Measurements from ENCODE around the gene PSMC1.

The PSMC1 gene

GRCh38 chr14:90276646-90277367 lies 20.5 kb downstream of the PSMC1 start:
- DNase-seq = peak; percentile 57

GRCh38 chr14:90277581-90278198 lies 21.3 kb downstream of the PSMC1 start:
- no peak for DNase-seq

DNA sequence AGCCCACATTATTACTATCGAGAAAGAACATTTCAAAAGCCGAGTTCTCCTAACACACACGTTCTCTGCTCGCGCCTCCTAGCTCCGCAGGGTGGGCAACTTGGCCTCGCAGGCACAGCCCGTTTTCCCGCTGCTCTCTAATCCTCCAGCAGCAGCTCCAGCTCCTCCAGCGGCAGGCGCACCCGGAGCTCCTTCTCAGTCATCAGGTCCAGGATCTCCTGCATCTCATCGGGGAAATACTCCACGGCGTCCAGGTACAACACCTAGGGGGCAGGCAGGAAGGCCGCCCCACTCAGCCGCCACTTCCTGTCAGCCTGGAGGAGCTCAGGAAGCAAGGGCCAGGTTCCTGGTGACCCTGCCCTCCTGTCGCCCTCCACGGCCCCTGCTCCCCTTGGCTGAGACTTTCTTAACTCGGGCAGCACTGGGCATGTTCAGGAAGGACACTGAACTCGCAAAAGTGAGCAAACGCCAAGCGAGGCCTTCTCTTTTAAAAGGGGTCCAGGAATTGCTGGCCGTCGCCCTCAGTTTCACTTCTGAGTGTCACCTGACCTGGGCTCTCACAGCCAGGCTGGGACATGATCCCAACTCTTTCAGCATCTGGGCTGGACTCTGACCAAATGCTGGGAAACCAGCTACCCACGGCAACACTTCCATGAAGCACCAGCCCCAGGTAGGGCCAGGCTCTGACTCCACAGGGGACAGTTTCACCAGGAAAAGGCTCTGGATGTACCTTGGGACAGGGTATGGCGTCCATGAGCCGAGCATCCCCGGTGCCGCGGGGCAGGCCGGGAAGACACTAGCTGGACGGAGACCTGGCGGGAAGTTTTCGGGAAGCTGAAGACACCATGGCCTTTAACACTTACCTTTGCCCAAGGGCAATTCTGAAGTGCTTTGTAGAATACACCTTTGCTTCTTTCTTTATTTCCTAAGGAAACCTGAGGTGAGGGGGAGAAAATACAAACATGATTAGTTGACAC lies 22.1 kb downstream of the PSMC1 start:
- DNase-seq = no peak

GRCh38 chr14:90280096-90280495 lies 23.7 kb downstream of the PSMC1 start:
- no peak for DNase-seq

- DNase-seq = no peak
Observed at GRCh38 chr14:90281261-90281660, 24.9 kb downstream of the PSMC1 start.

DNA sequence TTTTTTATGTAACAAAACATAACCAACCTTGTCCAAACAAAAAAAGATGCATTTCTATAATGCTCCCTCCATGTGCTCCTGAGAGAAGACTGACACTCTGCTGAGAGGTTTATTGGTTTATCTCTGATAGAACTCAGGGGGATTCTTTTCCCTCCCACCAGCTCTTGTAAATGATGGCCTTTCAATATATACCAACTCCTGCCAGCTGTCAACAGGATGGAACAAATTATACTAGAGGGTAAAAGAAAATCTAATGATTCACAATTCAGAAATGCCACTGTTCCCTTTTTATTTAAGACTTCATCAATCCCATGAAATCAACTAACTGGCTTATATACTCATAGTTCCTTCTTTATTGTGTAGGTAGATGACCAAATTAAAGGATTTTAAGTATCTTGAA lies 25.4 kb downstream of the PSMC1 start:
- DNase-seq = no peak

- DNase-seq = no peak
Observed at GRCh38 chr14:90287791-90288190, 31.4 kb downstream of the PSMC1 start.

DNA sequence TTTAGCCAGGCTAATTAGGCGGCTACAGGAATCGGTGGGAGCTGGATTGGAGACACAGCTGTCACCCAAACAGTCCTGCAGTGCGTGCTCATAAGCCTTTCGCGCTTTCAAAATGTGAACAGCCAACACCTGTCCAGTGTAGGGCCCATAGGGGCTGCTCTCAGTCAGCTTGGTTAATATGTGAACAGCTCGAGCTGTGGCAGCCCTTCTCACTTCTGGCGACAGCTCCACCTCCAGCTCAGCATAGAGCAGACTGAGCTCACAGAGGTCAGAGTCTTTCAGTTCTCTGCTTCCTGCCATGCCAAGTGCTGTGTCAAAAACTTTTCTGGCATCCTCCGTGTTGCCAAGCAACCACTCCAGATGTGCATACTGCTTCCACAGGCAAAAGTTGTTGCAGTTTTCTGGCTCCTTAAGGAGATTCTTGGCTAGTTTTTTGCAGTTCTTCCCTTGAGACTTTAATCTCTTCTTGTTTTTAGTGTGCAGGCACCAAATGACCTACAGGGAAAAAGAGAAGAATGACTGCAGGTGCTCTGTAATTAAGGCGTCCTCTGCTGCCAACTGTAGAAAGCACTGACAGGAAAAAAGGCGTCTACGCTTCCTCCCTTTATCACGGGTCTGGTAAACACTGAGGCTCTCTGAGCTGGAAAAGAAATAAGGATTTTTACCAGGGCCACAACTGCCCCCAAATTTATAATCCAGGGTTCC lies 32.5 kb downstream of the PSMC1 start:
- no peak for DNase-seq

DNA sequence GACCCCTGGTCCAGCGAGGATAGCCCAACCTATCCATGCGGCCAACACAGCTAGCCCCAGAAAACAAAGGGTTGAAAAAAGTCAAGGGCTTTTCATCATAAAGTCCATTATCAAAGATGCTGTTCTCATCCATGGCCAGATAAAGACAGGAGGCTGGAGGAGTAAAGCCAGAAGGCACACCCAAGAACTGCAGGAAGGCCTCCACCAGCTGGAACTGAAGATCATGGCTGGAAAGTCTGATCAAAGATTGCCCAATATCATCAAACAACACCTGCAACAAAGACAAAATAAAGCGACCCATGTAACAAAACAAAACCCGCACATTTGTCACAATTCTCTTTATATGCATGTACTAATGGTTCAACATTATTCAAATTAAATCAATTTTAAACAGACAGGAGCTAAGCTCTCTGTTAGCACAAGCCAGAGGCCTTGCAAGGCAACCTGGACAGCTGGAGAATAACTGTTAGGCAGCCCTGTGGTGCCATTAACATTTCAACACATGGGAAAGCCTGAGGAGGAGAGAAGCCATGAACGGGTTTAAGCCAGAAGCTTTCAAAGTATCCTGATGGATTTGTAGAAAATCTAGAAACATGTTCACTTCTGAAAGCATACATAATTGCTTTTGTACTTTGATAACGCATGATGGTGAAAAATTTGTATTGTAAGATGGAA lies 34.1 kb downstream of the PSMC1 start:
- DNase-seq = no peak

DNA sequence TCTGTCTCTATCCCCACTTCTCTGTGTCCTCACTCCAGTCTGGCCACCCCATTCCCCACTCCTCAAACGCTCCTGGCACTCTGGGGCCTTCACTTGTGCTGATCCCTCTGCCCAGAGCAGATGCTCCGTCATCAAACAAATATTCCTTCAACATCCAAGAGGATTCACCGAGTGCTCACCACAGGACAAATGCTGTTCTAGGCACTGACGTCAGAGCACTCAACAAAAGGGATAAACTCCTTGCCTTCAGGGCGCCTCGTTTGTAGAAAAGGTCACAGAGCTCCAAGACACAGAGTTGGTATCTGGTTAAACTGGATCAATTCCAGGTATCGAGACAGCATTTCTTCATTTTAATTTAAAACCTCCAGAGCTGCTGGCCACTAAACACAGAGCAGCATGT lies 35.3 kb downstream of the PSMC1 start:
- DNase-seq = no peak

DNA sequence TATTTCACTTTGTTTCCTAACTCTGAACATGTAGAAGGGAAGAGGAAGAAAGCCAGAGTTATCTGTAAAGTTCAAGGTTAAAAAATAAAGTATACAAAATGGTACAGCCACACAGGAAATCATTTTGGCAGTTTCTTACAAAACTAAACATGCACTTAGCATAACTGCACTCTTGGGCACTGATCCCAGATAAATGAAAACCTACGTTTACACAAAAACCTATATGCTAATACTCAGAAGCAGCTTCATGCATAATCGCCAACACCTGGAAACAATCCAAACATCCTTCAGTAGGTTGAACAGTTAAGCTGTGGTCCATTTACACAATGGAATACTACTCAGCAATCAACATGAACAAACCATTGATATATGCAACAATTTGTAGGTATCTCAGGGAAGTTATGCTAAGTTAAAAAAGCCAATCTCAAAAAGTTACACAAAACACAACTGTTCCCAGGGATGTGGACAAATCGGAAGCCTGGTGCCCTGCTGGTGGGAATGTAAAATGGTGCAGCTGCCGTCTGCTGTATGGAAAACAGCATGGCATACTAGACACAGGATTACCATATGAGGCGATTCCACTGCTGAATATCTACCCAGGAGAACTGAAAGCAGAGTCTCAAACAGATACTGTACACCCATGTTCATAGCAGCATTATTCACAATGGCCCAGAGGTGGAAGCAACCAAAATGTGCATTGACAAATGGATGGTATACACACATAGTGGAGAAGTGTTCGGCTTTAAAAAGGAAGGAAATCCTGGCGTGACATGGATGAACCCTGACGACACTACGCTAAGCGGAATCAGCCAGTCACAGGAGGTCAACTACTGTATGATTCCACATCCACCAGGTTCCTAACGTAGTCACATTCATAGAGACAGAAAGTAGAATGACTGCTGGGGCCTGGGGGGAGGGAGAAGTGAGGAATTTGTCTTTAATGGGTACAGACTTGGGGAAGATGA lies 37.7 kb downstream of the PSMC1 start:
- DNase-seq = no peak

DNA sequence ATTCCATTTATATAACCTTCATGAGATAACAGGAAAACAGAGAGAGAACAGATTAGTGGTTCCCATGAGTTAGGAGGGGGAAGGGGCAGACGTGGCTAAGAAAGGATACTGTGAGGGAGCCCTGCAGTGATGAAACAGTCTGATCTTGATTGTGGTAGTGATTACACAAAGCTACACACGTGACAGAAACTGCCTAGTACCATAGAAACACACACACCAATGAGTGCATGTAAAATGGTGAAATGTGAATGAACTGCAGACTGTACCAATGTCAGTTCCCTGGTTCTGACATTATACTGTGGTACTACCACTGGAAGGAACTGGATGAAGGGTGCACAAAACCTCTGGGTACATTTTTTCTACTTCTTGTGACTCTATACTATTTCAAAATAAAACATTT lies 38.5 kb downstream of the PSMC1 start:
- DNase-seq = no peak

- DNase-seq = no peak
Observed at GRCh38 chr14:90295870-90296516, 39.6 kb downstream of the PSMC1 start.

- DNase-seq = no peak
Observed at GRCh38 chr14:90296641-90297040, 40.3 kb downstream of the PSMC1 start.

DNA sequence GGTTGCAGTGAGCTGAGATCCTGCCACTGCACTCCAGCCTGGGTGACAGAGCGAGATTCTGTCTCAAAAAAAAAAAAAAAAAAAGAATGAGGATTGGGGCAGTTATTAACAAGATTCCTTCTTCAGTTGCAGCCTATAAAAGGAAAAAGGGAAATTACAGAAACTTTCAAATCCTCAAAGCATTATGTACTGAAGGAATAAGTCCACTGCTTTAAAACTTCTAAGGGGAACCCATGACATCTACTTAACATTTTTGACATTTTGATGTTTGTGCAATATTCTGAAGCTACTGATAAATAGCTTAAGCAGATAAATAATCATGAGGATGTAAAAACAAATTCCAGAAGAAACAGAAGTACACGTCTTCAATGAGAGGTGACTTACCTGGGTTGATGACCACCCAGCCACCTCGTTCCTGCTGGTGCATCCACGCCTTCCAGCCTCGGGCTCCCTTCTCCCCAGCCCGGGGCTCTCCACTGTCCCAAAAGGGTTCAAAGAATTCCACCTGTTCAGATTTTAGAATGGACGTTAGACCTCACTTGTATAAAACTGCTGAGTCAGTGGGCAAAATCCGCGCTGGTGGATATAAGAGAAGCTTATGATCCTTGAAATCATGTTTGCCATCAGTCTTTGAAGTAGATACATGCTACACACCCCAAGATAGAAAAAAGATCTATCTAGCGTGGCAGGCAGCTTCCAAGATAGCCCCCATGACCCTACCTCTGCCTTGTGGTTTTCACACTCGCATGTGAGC lies 41.7 kb downstream of the PSMC1 start:
- DNase-seq = no peak

DNA sequence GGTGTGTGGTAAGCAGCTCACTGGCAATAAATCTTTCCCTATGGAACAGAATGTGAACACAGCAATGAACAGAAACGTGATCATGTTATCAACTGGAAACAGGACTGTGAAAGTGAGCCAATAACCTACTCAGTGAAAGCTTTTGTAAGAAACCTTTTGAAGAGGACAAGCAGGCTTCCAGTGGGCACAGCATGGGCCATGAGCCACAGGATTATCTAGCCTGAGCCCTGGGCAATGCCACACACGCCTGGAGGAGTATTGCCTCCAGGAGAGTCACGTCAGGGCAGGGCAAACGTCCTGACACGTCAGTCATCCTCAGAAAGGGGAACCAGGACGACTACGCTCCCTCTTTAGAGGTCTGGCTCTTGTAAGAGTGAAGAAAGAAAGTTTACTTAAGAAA lies 43.1 kb downstream of the PSMC1 start:
- no peak for DNase-seq

DNA sequence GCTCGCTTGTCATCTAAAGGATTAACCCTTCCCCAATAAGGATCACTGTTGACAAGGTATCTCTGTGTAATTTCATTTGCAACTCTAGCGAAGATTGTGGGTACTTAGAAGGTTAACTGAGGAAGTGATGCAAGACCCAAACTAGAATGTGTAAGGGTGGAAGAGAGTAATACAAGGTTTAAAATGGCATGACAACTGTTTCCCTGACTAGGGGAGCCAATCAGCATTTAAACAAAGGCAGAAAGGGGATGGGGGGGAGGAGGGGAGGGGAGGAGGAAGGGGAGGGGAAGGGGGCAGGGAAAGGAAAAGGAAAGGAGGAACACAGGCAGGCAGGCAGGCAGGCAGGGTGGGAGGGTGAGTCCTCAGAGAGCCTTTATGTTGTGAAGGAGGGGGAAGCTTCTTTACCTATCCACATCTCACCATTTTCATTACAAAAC lies 44.3 kb downstream of the PSMC1 start:
- no peak for DNase-seq

DNA sequence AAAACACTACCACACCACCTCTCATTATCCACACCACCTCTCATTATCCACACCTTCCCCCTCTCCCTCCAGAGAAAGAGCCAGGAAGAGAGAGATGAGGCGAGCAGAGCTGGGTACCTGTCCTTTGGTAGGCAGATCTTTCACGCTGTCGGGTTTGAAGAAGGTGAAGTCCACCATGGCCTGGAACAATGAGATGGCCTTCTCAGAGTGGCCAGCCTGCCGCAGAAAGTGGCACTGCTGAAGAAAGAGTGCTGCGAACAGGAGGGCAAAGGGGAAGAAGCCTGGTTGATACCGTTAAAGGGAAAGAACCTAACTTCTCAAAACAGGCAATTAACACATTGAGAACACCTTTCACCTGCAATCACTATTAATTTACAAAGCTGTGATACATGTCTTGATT lies 44.8 kb downstream of the PSMC1 start:
- DNase-seq = no peak

DNA sequence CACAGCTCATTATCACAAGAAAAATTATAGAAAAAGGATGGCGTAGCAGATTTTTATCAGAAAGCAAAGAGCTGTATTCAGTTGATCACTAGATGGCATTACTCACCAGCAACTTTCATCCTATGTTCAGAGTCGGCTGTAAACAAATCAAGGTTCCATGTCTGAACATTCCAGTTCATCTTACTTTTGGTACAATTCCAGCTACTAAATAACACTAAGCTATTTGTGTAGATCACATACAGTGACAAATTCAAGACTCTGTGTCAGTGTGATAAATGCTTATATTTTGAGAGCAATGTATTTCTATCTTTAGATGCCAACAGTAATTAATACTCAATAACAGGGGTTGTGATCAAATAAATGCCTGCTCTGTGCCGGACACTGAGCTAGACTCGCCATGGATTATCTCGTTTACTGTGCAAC lies 45.3 kb downstream of the PSMC1 start:
- no peak for DNase-seq
